HepG2 (cell line): ENCODE data around the gene PRM3.

ENCODE experiments used
- CTCF ChIP-seq: sonication (generic); formaldehyde crosslinking; IDR thresholded peaks from 2 replicates; pipeline ENCODE4 v1.5.0; 2020; ENCODE audit warnings: mild to moderate bottlenecking, missing genetic modification reagents, moderate library complexity
- EZH2 ChIP-seq: conservative IDR thresholded peaks from 2 replicates; pipeline ENCODE4 v1.6.1; 2012; ENCODE audit warnings: mild to moderate bottlenecking, low read depth, low read length, moderate library complexity
- GLI4 ChIP-seq: sonication (generic); formaldehyde crosslinking; IDR thresholded peaks from 2 replicates; pipeline ENCODE4 v1.5.1; 2020; ENCODE audit warnings: missing genetic modification reagents, mild to moderate bottlenecking, moderate library complexity, borderline replicate concordance
- JUND ChIP-seq: sonication (generic); formaldehyde crosslinking; IDR thresholded peaks from 2 replicates; pipeline ENCODE4 v1.8.0; 2022; ENCODE audit warnings: mild to moderate bottlenecking, missing genetic modification reagents
- SYNCRIP ChIP-seq: fragments of 200-400 bp; formaldehyde crosslinking; IDR thresholded peaks from 2 replicates; pipeline ENCODE4 v1.6.1; 2018; ENCODE audit warnings: mild to moderate bottlenecking, low read depth, low read length; ENCODE audit not compliant: insufficient read depth
- YY1 ChIP-seq: IDR thresholded peaks from 2 replicates; pipeline ENCODE4 v1.6.1; 2011; ENCODE audit warnings: low read length, low read depth, moderate library complexity, mild to moderate bottlenecking; ENCODE audit not compliant: insufficient read depth, insufficient replicate concordance
- ZBTB21 ChIP-seq: sonication (generic); formaldehyde crosslinking; IDR thresholded peaks from 2 replicates; pipeline ENCODE4 v1.4.0; 2020; ENCODE audit warnings: missing genetic modification reagents
- ZBTB33 ChIP-seq: sonication (generic); formaldehyde crosslinking; IDR thresholded peaks from 2 replicates; pipeline ENCODE4 v1.4.0; 2020; ENCODE audit warnings: missing genetic modification reagents
- ZNF263 ChIP-seq: sonication (generic); formaldehyde crosslinking; IDR thresholded peaks from 2 replicates; pipeline ENCODE4 v1.4.0; 2020; ENCODE audit warnings: missing genetic modification reagents
- ZNF431 ChIP-seq: sonication (generic); formaldehyde crosslinking; IDR thresholded peaks from 2 replicates; pipeline ENCODE4 v1.9.0; 2022; ENCODE audit warnings: missing genetic modification reagents, low read depth, mild to moderate bottlenecking, borderline replicate concordance
- ZSCAN30 ChIP-seq: sonication (generic); formaldehyde crosslinking; IDR thresholded peaks from 2 replicates; pipeline ENCODE4 v1.5.0; 2020; ENCODE audit warnings: mild to moderate bottlenecking, missing genetic modification reagents

- TF ChIP-seq EZH2 (no peak), CTCF (CRISPR knock-in tag) (no peak), GLI4 (CRISPR knock-in tag) (no peak), JUND (CRISPR knock-in tag) (peak; percentile 45; the same call in 1 of the 2 replicates), SYNCRIP (no peak), ZNF431 (CRISPR knock-in tag) (no peak), ZSCAN30 (no peak), ZBTB33 (CRISPR knock-in tag) (no peak), ZBTB21 (CRISPR knock-in tag) (no peak), ZNF263 (CRISPR knock-in tag) (no peak), YY1 (no peak)
These were observed 34.9 kb downstream of the PRM3 start for GRCh38 chr16:11238272-11239202.
